Stimulated activated CD8-positive, alpha-beta memory T cell treated with anti-CD3 and anti-CD28 coated beads, Interleukin-7, amount 100 ng/mL, for 24 hours (primary cell): ENCODE measurements around the gene TAF1.
"Not testable (repeated sequence)": the region's sequence is repeated elsewhere in the genome, so short reads cannot be mapped to it uniquely, and the experiment has no call there.

Source experiments
- DNase-seq: peaks from one replicate; pipeline ENCODE4 v3.0.0-alpha.2; 2020; ENCODE audit warnings: low read depth

TAF1 gene

GRCh38 chrX:71365875-71366673 is at the start of gene TAF1:
Gene TAF1 (plus strand): TSS chrX:71366357. CDS start chrX:71366375, 18 bp downstream.
- DNase-seq: peak; percentile 71

- DNase-seq: not testable (repeated sequence)
Measured at GRCh38 chrX:71316959-71317358, 49.2 kb upstream of the TAF1 start.

GRCh38 chrX:71320126-71320525 is 46.0 kb upstream of the TAF1 start:
- no peak for DNase-seq

GRCh38 chrX:71321731-71322130 is 44.4 kb upstream of the TAF1 start:
- no peak for DNase-seq

- DNase-seq: not testable (repeated sequence)
Measured at GRCh38 chrX:71324452-71324851, 41.7 kb upstream of the TAF1 start.

GRCh38 chrX:71326394-71326793 is 39.8 kb upstream of the TAF1 start:
- DNase-seq: no peak

GRCh38 chrX:71349151-71349665 is 16.9 kb upstream of the TAF1 start:
- DNase-seq: not testable (repeated sequence)

- not testable (repeated sequence) for DNase-seq
Measured at GRCh38 chrX:71349867-71350266, 16.3 kb upstream of the TAF1 start.

- not testable (repeated sequence) for DNase-seq
Measured at GRCh38 chrX:71352439-71352838, 13.7 kb upstream of the TAF1 start.

GRCh38 chrX:71364221-71364620 is 1.9 kb upstream of the TAF1 start:
- no peak for DNase-seq

GRCh38 chrX:71365356-71365874 is 742 bp upstream of the TAF1 start:
- no peak for DNase-seq

GRCh38 chrX:71366674-71367256 is 608 bp downstream of the TAF1 start:
- no peak for DNase-seq

GRCh38 chrX:71367396-71367795 is 1.2 kb downstream of the TAF1 start:
- DNase-seq: no peak

- DNase-seq: no peak
Measured at GRCh38 chrX:71372388-71372787, 6.2 kb downstream of the TAF1 start.

GRCh38 chrX:71378732-71379131 is 12.6 kb downstream of the TAF1 start:
- DNase-seq: no peak

- DNase-seq: not testable (repeated sequence)
Measured at GRCh38 chrX:71391725-71392124, 25.6 kb downstream of the TAF1 start.

- DNase-seq: no peak
Measured at GRCh38 chrX:71393919-71394318, 27.8 kb downstream of the TAF1 start.

GRCh38 chrX:71396576-71396975 is 30.4 kb downstream of the TAF1 start:
- no peak for DNase-seq

- DNase-seq: no peak
Measured at GRCh38 chrX:71400710-71401109, 34.6 kb downstream of the TAF1 start.

GRCh38 chrX:71416260-71416659 is 50.1 kb downstream of the TAF1 start:
- not testable (repeated sequence) for DNase-seq

- DNase-seq: no peak
Measured at GRCh38 chrX:71420686-71421085, 54.5 kb downstream of the TAF1 start.

GRCh38 chrX:71432733-71433132 is 66.6 kb downstream of the TAF1 start:
- DNase-seq: no peak

GRCh38 chrX:71438750-71439149 is 72.6 kb downstream of the TAF1 start:
- DNase-seq: no peak
